ENCODE measurements around the gene ATP5ME.
"Not testable (repeated sequence)": the region's sequence is repeated elsewhere in the genome, so short reads cannot be mapped to it uniquely, and the experiment has no call there.

ATP5ME gene

DNA sequence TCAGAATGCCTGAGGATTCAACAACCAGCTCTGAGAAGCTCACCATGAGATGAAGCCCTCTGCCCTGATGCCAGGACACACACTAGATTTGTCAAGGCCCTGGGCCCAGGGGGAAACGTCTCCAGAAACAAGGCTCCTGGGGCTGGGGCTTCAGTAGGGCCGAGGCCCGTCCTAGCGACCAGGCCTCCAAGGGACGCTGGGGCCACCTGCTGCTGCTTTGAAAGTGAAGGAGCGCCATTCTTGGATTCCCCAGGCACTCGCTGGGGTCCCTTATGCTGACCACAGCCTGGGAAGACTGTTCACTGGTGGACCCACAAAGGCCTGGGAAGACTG, 24.8 kb downstream of the ATP5ME start:
- TF ChIP-seq, protein P1, sequence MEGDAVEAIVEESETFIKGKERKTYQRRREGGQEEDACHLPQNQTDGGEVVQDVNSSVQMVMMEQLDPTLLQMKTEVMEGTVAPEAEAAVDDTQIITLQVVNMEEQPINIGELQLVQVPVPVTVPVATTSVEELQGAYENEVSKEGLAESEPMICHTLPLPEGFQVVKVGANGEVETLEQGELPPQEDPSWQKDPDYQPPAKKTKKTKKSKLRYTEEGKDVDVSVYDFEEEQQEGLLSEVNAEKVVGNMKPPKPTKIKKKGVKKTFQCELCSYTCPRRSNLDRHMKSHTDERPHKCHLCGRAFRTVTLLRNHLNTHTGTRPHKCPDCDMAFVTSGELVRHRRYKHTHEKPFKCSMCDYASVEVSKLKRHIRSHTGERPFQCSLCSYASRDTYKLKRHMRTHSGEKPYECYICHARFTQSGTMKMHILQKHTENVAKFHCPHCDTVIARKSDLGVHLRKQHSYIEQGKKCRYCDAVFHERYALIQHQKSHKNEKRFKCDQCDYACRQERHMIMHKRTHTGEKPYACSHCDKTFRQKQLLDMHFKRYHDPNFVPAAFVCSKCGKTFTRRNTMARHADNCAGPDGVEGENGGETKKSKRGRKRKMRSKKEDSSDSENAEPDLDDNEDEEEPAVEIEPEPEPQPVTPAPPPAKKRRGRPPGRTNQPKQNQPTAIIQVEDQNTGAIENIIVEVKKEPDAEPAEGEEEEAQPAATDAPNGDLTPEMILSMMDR (IDR thresholded peaks at IDR 0.05; ENCODE audit: low read depth, low read length): no peak

DNA sequence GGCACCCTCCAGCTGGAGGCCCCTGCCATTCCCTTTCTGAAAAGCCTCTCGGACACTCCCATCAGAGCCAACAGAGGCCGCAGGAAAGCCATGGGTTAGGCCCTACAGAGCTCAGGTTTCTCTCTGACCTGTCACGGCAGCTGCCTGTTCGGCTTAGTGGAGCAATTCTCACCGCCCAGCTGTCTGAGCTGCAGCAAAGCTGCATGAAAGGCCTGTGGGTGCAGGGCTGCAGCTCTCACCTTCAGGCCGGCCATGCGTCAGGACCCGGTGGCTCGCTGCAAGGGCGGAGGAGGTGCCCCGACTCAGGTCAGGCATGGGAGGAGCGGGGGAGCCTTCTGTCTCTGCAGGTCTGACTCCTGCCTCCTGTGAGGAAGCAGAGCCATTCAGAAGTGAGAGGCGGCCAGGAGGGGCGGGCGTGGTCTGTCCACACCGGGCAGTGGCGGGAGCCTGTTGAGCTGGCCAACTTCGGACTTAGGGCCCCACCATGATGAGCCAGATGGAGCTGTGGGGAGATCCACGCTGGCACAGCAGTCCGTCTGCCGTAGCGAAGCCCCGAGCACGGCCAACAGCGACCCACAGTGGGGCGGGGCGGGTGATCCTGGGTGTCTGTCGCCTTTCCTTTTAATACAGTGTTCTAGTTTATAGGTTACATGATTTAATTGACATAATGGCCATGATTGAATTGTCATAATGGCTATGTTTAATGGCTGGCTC, 25.3 kb downstream of the ATP5ME start:
- no peak overlapping the region for H3K4me3 ChIP-seq (ENCODE audit: low read depth, low read length)
- TF ChIP-seq, protein P1 (IDR thresholded peaks at IDR 0.05; ENCODE audit: low read depth, low read length): no peak

More for the DNA sequence above, 24.8 kb downstream of the ATP5ME start:
- no peak overlapping the region for H3K4me3 ChIP-seq (ENCODE audit: low read depth, low read length)

DNA sequence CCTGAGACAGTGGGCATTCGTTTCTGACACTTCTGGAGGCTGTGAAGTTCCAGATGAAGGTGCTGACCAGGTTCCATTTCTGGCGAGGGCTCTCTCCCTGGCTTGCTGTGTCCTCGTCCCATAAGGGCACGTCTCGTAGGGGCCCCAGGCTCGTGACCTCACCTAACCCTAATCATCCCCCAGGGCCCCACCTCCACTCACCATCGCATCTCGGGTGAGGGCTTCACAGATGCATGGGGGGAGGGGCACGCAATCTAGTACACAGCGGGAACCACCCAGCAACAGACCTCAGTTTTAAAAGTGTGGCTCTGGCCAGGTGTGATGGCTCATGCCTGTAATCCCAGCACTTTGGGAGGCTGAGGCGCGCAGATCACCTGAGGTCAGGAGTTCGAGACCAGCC, 26.6 kb downstream of the ATP5ME start:
- TF ChIP-seq, protein P1 (IDR thresholded peaks at IDR 0.05; ENCODE audit: low read depth, low read length): no peak
- no peak overlapping the region for H3K4me3 ChIP-seq (ENCODE audit: low read depth, low read length)

DNA sequence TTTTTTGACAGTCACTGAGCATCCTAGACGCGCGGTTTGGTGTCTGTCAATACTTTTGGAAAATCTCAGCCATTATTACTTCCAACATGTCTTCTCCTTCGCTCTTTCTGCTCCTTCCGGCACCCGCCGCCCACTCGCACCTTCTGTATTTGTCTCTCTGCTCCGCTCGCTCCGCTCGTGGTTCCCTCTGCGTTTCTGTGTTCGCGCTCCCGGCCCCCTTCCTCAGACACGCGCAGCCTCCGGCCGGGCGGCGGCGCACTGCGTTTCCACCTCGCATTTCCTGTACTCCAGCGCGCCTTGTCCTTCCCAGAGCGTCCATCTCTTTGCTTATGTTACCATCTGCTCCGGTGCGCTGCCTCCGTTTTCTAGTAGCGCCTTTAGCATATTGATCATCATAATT, 27.6 kb downstream of the ATP5ME start:
- TF ChIP-seq, protein P1 (IDR thresholded peaks at IDR 0.05; ENCODE audit: low read depth, low read length): no peak

DNA sequence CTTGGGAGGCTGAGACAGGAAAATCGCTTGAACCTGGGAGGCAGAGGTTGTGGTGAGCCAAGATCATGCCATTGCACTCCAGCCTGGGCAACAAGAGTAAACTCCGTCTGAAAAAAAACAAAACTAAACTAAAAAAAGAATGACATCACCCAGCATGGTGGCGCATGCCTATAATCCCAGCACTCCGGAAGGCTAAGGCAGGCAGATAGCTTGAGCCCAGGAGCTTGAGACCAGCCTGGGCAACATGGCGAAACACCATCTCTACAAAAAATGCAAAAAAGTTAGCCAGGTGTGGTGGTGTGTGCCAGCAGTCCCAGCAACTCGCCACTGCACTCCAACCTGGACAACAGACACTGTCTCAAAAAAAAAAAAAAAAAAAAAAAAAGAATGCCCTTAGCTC, 31.7 kb downstream of the ATP5ME start:
- H3K4me3 ChIP-seq (ENCODE audit: low read depth, low read length): not testable (repeated sequence)

More for the DNA sequence above, 27.6 kb downstream of the ATP5ME start:
- H3K4me3 ChIP-seq (ENCODE audit: low read depth, low read length): no peak overlapping the region

DNA sequence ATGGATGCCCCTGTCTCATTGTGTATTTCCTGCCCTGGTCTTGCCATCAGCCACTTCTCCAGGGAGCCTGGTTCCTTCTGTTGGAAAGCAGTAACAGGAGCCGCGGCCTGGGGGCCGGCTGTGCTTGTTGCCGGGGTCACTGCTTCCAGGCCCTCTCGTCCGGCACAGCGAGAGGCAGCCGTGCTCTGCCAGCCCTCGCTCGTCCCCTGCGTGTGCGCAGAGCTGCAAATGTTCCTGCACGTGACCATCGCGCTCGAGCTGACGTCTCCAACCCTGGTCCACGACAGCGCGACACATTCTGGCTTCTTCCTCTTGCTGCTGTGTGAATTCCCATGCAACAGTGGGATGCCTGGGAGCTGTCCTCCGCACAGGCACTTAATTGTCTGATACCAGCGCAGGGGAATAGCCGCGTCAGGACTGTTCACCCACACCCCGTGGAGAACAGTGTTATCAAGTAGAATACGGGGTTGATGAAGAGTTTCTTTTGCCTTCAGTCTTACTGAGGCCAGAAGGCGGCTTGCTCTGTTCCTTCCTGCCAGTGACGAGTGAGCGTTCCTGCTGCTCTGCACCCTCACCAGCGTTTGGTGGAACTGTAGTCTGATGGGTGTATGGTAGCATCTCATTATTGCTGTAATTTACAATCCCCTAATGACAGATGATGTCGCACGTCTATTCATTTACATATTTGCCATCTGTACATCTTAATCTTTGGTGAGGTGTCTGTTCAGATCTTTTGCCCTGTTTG, 36.4 kb downstream of the ATP5ME start:
- no peak overlapping the region for H3K4me3 ChIP-seq (ENCODE audit: low read depth, low read length)
- TF ChIP-seq, protein P1 (IDR thresholded peaks at IDR 0.05; ENCODE audit: low read depth, low read length): no peak

DNA sequence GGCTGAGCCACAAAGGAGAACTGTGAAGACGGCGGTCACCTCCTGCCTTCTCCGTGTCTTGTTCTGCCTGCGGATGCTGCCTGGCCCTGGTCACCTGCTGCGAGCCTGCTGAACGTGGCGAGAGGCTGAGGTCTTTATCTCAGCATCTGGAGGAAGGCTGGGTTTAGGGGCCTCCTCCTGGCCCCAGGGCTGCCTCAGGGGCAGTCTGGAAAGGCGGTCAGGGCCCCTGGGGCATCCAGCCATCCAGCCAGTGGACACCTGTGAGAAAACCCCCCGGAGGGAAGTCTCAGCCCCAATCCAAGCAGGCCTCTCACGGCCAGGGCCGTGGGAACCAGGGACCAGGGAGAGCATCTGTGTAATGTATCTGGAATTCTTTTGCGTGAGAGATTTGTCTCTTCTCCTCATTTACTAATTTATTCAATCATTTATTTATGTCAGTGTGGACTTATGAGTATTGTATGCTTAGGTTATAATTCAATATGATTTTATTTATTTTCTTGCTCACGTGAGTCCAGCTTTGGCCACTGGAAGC, 37.4 kb downstream of the ATP5ME start:
- TF ChIP-seq, protein P1 (IDR thresholded peaks at IDR 0.05; ENCODE audit: low read depth, low read length): no peak
- no peak overlapping the region for H3K4me3 ChIP-seq (ENCODE audit: low read depth, low read length)
